Measurements from ENCODE around the gene MAFF.
"Not testable (repeated sequence)": the region's sequence is repeated elsewhere in the genome, so short reads cannot be mapped to it uniquely, and the experiment has no call there.

Gene MAFF

GRCh38 chr22:38173641-38173906, 28.2 kb upstream of the MAFF start:
- TF ChIP-seq, protein P1, sequence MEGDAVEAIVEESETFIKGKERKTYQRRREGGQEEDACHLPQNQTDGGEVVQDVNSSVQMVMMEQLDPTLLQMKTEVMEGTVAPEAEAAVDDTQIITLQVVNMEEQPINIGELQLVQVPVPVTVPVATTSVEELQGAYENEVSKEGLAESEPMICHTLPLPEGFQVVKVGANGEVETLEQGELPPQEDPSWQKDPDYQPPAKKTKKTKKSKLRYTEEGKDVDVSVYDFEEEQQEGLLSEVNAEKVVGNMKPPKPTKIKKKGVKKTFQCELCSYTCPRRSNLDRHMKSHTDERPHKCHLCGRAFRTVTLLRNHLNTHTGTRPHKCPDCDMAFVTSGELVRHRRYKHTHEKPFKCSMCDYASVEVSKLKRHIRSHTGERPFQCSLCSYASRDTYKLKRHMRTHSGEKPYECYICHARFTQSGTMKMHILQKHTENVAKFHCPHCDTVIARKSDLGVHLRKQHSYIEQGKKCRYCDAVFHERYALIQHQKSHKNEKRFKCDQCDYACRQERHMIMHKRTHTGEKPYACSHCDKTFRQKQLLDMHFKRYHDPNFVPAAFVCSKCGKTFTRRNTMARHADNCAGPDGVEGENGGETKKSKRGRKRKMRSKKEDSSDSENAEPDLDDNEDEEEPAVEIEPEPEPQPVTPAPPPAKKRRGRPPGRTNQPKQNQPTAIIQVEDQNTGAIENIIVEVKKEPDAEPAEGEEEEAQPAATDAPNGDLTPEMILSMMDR (conservative IDR thresholded peaks at IDR 0.05; ENCODE audit: low read depth, low read length) = no peak
- DNase-seq (ENCODE audit: low read depth) = no peak
- no peak overlapping the region for H3K4me3 ChIP-seq (ENCODE audit: low read length)

GRCh38 chr22:38174626-38175025, 27.2 kb upstream of the MAFF start:
- TF ChIP-seq, protein P1 (conservative IDR thresholded peaks at IDR 0.05; ENCODE audit: low read depth, low read length) = no peak
- DNase-seq (ENCODE audit: low read depth) = no peak
- no peak overlapping the region for H3K4me3 ChIP-seq (ENCODE audit: low read length)

- no peak for DNase-seq (ENCODE audit: low read depth)
- TF ChIP-seq, protein P1 (conservative IDR thresholded peaks at IDR 0.05; ENCODE audit: low read depth, low read length) = no peak
- H3K4me3 ChIP-seq (ENCODE audit: low read length) = no peak overlapping the region
These were observed 26.3 kb upstream of the MAFF start for GRCh38 chr22:38175206-38176118.

DNA sequence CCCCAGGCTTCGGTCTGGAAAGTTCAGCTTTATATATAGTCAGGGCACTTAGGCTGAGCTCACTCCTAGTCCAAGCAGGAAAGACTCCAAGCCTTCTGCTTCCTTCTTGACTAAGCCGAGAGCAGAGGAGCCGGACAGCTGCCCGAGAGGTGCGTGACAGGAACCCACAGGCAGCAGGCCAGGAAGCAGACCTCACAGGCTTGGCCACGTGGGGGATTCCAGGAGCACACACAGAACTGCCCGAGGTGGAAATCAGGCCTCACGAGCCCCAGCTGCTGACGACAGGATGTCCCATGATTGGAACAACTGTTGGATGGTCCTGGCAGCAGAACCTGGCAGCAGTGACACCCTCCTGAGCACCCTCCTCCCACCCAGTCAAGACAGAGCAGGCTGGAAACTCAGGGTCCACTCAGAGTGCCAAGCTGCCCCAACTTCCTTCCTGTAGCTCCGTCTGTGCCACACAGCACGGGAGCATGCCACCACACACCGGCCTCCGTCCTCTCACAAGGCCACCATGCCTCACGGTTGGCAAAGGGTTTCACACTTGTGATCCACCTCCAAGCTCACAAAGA, 25.5 kb upstream of the MAFF start:
- peak; percentile 91 for DNase-seq (ENCODE audit: low read depth)
- TF ChIP-seq, protein P1 (conservative IDR thresholded peaks at IDR 0.05; ENCODE audit: low read depth, low read length) = no peak
- no peak overlapping the region for H3K4me3 ChIP-seq (ENCODE audit: low read length)

- TF ChIP-seq, protein P1 (conservative IDR thresholded peaks at IDR 0.05; ENCODE audit: low read depth, low read length) = no peak
- H3K4me3 ChIP-seq (ENCODE audit: low read length) = no peak overlapping the region
- DNase-seq (ENCODE audit: low read depth) = no peak
These were observed 24.8 kb upstream of the MAFF start for GRCh38 chr22:38177044-38177443.

- H3K4me3 ChIP-seq (ENCODE audit: low read length); DNase-seq (ENCODE audit: low read depth): not testable (repeated sequence)
These were observed 24.2 kb upstream of the MAFF start for GRCh38 chr22:38177571-38177925.

DNA sequence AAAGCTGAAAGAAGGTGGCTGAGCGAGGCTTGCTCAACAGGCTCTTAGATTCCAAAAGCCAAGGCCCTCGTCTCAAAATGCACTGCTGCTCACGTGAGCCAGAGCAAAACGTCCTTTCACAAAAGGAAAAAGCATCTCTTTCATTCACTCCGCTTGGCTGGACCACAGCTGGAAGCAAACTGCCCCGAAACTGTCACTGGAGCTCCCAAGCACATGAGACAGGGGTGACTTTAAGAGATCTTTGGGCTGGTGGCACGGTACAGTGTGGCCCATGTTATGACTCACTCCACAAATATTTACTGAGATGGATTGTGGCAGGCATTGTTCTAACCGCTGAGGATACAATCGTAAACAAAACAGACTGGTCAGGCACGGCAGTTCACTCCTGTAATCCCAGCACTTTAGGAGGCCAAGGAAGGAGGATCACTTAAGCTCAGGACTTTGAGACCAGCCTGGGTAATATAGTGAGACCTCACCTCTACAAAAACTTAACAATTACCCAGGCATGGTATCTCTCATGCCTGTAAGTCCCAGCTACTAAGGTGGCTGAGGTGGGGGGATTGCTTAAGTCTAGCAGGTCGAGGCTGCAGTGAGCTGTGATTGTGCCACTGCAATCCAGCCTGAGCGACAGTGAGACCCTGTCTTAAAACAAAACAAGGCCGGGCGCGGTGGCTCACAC, 23.7 kb upstream of the MAFF start:
- no peak overlapping the region for H3K4me3 ChIP-seq (ENCODE audit: low read length)
- TF ChIP-seq, protein P1 (conservative IDR thresholded peaks at IDR 0.05; ENCODE audit: low read depth, low read length) = no peak
- DNase-seq (ENCODE audit: low read depth) = peak; percentile 84

GRCh38 chr22:38178605-38178937, 23.2 kb upstream of the MAFF start:
- not testable (repeated sequence) for H3K4me3 ChIP-seq (ENCODE audit: low read length); DNase-seq (ENCODE audit: low read depth)
